Lower lobe of right lung (tissue), 2 donors: ENCODE data around the gene IRF2BP2. TPM values are rescaled to one million over a fixed set of nuclear protein-coding genes. Genes with fewer than 3 reads are reported as not detected.

Experiments
- ATAC-seq, 2 donors: fragments of 200-7000 bp; cut with Tn5 transposase; one replicate each; pipeline ENCODE4 v1.9.1; 2020 to 2022; ENCODE audit warnings: mild to moderate bottlenecking in 2 of 2, moderate library complexity in 2 of 2
- DNase-seq: peaks from one replicate; pipeline ENCODE4 v3.0.0-alpha.2; 2020
- H3K27ac ChIP-seq: fragments of 200-600 bp; one replicate; pipeline ENCODE4 v1.8.0; 2022
- H3K27me3 ChIP-seq: fragments of 200-600 bp; one replicate; pipeline ENCODE4 v1.8.0; 2022; ENCODE audit warnings: low read depth
- H3K36me3 ChIP-seq: fragments of 200-600 bp; one replicate; pipeline ENCODE4 v1.8.0; 2022; ENCODE audit warnings: mild to moderate bottlenecking
- H3K4me1 ChIP-seq: fragments of 200-600 bp; one replicate; pipeline ENCODE4 v1.8.0; 2022
- H3K4me3 ChIP-seq: fragments of 200-600 bp; one replicate; pipeline ENCODE4 v1.8.0; 2022; ENCODE audit warnings: mild to moderate bottlenecking
- H3K9me3 ChIP-seq: fragments of 200-600 bp; one replicate; pipeline ENCODE4 v1.8.0; 2022
- intact Hi-C: fragments of 100-400 bp; cut with DNase I; formaldehyde crosslinking; loops from one replicate; pipeline ENCODE4 v1.11.0; 2022
- total RNA-seq: library from RNA; stranded (reverse); fragmentation: NEBNext Ultra II Directional; extraction: Animal tissue kit (Norgen Biotek cat#: 25700); gene quantifications from one replicate; pipeline ENCODE4 v1.2.1, GENCODE V29; 2021
- TF ChIP-seq, protein P1 (sequence below): fragments of 200-600 bp; IDR thresholded peaks from one replicate; pipeline ENCODE4 v1.8.0; 2022; ENCODE audit warnings: antibody characterized with exemption, mild to moderate bottlenecking
- donor health status: DM: no; HTN: yes; CAD: no; lungs with severe emphysema.

The IRF2BP2 gene
- total RNA-seq, 1 donor from 2014 or later, result 154 TPM

DNA sequence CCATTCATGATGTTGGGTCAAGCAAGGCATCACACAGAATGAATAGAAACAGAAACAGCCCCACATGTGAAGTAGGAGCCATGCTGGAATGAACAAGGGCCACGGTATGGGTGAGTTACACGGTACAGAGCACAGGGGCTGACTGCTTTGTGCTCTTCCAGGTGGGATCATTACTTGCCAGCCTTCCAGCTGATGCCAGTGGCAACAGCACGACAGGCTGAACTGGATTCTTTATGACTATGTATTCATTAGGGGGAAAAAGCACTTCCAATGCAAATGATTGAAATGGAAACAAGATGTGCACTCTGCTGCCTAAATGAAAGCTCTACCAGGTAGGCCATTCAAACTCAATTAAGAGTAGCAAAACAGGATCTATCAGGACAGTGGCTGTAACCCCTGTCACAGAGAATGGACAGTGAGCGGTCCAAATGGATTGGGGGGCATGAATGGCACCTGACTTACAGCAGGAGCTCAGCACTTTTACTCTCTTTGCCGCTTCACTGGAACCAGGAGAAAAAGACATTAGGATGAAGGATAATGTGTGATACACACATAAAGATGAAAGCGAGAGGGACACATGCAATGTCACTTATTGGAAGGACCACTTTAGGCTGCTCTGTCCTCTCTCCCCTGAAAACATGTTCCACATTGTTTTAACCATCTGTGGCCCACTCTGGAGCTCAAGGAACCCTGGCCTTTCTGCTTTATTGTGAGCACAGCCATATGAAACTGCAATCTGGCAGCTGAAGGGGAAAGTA lies 23.4 kb upstream of the IRF2BP2 start:
- no peaks in the 10 kb centered on the region for H3K27me3 ChIP-seq
- ATAC-seq, result no peak
- H3K27ac ChIP-seq, result no peak overlapping the region
- no peak overlapping the region for H3K4me3 ChIP-seq
- peaks cover 10% of the 10 kb centered on the region for H3K4me1 ChIP-seq
- intact Hi-C loops, result no loop called here
- no peak for DNase-seq
- TF ChIP-seq, protein P1, sequence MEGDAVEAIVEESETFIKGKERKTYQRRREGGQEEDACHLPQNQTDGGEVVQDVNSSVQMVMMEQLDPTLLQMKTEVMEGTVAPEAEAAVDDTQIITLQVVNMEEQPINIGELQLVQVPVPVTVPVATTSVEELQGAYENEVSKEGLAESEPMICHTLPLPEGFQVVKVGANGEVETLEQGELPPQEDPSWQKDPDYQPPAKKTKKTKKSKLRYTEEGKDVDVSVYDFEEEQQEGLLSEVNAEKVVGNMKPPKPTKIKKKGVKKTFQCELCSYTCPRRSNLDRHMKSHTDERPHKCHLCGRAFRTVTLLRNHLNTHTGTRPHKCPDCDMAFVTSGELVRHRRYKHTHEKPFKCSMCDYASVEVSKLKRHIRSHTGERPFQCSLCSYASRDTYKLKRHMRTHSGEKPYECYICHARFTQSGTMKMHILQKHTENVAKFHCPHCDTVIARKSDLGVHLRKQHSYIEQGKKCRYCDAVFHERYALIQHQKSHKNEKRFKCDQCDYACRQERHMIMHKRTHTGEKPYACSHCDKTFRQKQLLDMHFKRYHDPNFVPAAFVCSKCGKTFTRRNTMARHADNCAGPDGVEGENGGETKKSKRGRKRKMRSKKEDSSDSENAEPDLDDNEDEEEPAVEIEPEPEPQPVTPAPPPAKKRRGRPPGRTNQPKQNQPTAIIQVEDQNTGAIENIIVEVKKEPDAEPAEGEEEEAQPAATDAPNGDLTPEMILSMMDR, result no peak
- H3K36me3 ChIP-seq, result no peaks in the 10 kb centered on the region
- no peaks in the 10 kb centered on the region for H3K9me3 ChIP-seq

DNA sequence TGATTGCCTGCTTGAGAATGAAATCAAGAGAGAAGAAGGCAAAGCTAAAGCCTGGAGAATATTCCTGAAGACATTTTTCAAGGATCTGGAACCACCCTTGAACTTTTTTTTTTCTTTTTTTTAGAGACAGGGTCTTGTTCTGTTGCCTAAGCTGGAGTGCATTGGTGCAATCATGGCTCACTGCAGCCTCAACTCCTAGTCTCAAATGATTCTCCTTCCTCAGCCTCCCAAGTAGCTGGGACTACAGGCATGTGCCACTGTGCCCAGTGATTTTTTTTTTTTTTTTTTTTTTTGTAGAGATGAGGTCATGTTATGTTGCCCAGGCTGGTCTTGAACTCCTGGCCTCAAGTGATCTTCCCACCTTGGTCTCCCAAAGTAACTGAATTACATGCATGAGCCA lies 22.2 kb upstream of the IRF2BP2 start:
- H3K4me1 ChIP-seq, result peaks cover 10% of the 10 kb centered on the region
- no peak overlapping the region for H3K27ac ChIP-seq
- no peaks in the 10 kb centered on the region for H3K36me3 ChIP-seq
- no peaks in the 10 kb centered on the region for H3K9me3 ChIP-seq
- TF ChIP-seq, protein P1, result no peak
- H3K27me3 ChIP-seq, result no peaks in the 10 kb centered on the region
- intact Hi-C loops, result no loop called here
- DNase-seq (no peak), ATAC-seq (no peak)
- H3K4me3 ChIP-seq, result no peak overlapping the region

DNA sequence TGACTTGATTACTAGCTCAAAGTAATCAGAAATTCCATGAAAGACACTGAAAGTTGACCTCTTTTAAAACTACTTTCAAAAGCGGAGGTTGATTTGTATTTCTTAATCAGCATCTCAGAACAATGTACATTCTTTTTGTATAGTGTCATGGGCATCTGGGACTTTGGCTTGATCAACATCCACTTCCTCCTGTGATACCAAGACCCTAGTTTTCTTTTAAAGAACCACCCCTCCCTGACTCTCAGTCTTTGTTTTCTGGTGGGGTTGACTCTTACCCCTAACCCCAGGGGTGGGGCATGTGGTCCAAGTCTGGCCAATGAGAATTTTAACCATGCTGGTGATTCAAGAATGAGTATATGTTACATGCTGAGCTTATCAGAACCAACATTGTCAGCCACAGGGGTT lies 21.7 kb upstream of the IRF2BP2 start:
- DNase-seq, result no peak
- peak in 1 of 2 donors; percentile 41 for ATAC-seq
- intact Hi-C loops, result no loop called here

DNA sequence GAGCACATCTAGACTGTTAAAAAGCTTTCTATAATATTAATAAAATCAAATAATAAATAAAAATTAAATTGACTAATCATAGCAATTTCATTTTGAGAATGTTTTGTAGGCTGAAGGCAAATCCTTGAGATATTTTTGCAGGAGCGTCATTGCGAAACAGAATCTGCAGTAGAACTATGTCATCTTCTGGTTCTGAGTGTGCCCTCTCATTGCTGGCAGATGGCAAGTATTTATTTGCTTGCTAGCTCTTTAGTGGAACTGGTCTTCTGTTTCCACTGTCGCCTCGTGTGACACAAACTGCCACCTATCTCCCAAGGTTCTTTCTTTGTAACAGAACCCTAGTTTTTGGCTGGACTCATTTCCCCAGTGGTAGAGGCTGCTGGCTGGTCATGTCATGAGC lies 19.0 kb upstream of the IRF2BP2 start:
- no peak overlapping the region for H3K4me3 ChIP-seq
- TF ChIP-seq, protein P1, result no peak
- DNase-seq, result no peak
- no peak for ATAC-seq
- H3K9me3 ChIP-seq, result no peaks in the 10 kb centered on the region
- no peaks in the 10 kb centered on the region for H3K36me3 ChIP-seq
- H3K4me1 ChIP-seq, result peaks cover 15% of the 10 kb centered on the region
- intact Hi-C loops, result no loop called here
- no peak overlapping the region for H3K27ac ChIP-seq
- H3K27me3 ChIP-seq, result no peaks in the 10 kb centered on the region

More for the DNA sequence above, 21.7 kb upstream of the IRF2BP2 start:
- Histone ChIP-seq H3K4me1 (peaks cover 10% of the 10 kb centered on the region), H3K9me3 (no peaks in the 10 kb centered on the region), H3K4me3 (no peak overlapping the region), H3K36me3 (no peaks in the 10 kb centered on the region), H3K27me3 (no peaks in the 10 kb centered on the region), H3K27ac (peak overlapping the region; percentile 33)
- TF ChIP-seq, protein P1, result no peak

DNA sequence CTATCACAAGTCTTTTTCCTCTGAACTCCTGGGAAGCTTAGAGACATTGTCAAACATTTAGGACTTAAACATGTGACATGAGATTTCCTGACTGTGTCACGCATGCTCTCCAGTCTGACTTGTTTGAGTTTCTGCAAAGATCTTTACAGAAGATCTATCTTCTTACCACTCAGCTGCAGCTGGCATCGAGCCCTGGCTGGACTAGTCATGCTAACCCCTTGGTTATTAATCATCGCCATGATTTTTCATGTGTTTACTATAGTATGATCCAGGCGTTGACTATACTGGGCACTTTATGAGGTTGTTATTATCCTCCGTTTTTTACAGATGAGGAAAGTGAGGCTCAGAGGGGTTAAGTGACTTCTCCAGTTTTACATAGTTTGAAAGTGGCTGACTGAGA lies 18.1 kb upstream of the IRF2BP2 start:
- no peaks in the 10 kb centered on the region for H3K9me3 ChIP-seq
- H3K4me3 ChIP-seq, result no peak overlapping the region
- peaks cover 15% of the 10 kb centered on the region for H3K4me1 ChIP-seq
- no peak for ATAC-seq
- peak; percentile 51 for DNase-seq
- intact Hi-C loops, result no loop called here
- H3K36me3 ChIP-seq, result no peaks in the 10 kb centered on the region
- no peak overlapping the region for H3K27ac ChIP-seq
- no peaks in the 10 kb centered on the region for H3K27me3 ChIP-seq
- TF ChIP-seq, protein P1, result no peak
